Skeletal muscle cell (primary cell): ENCODE measurements around the gene ANKMY1.

Source experiments
- DNase-seq: peaks from one replicate; pipeline ENCODE4 v3.0.0-alpha.2; 2010; ENCODE audit warnings: low read depth
- H3K4me3 ChIP-seq: 2 replicates; pipeline ENCODE4 v1.5.1; 2011; ENCODE audit warnings: low read depth, mild to moderate bottlenecking, control low read depth, low read length, moderate library complexity

The ANKMY1 gene

GRCh38 chr2:240511351-240512108 is 46.3 kb downstream of the ANKMY1 start:
- no peak overlapping the region for H3K4me3 ChIP-seq
- no peak for DNase-seq

GRCh38 chr2:240510513-240511210 is 47.1 kb downstream of the ANKMY1 start:
- H3K4me3 ChIP-seq = no peak overlapping the region
- no peak for DNase-seq

GRCh38 chr2:240509667-240510512 is 47.9 kb downstream of the ANKMY1 start:
- DNase-seq = no peak
- no peak overlapping the region for H3K4me3 ChIP-seq

GRCh38 chr2:240508832-240509545 is 48.8 kb downstream of the ANKMY1 start:
- no peak overlapping the region for H3K4me3 ChIP-seq
- DNase-seq = no peak

- H3K4me3 ChIP-seq = no peak overlapping the region
- no peak for DNase-seq
These were observed 50.0 kb downstream of the ANKMY1 start for GRCh38 chr2:240507778-240508251.

GRCh38 chr2:240507060-240507777 is 50.6 kb downstream of the ANKMY1 start:
- DNase-seq = no peak

GRCh38 chr2:240506406-240507059 is 51.3 kb downstream of the ANKMY1 start:
- DNase-seq = no peak
- H3K4me3 ChIP-seq = no peak overlapping the region

More at GRCh38 chr2:240507060-240507777, 50.6 kb downstream of the ANKMY1 start:
- no peak overlapping the region for H3K4me3 ChIP-seq

GRCh38 chr2:240505910-240506309 is 51.9 kb downstream of the ANKMY1 start:
- no peak overlapping the region for H3K4me3 ChIP-seq
- no peak for DNase-seq

GRCh38 chr2:240503848-240504247 is 53.9 kb downstream of the ANKMY1 start:
- H3K4me3 ChIP-seq = no peak overlapping the region
- no peak for DNase-seq

GRCh38 chr2:240503375-240503774 is 54.4 kb downstream of the ANKMY1 start:
- H3K4me3 ChIP-seq = no peak overlapping the region
- DNase-seq = no peak

- DNase-seq = no peak
These were observed 55.2 kb downstream of the ANKMY1 start for GRCh38 chr2:240502430-240503121.

GRCh38 chr2:240502059-240502429 is 55.7 kb downstream of the ANKMY1 start:
- no peak for DNase-seq
- H3K4me3 ChIP-seq = no peak overlapping the region

More at GRCh38 chr2:240502430-240503121, 55.2 kb downstream of the ANKMY1 start:
- no peak overlapping the region for H3K4me3 ChIP-seq

GRCh38 chr2:240501531-240501991 is 56.2 kb downstream of the ANKMY1 start:
- DNase-seq = no peak
- H3K4me3 ChIP-seq = no peak overlapping the region

- no peak overlapping the region for H3K4me3 ChIP-seq
- DNase-seq = no peak
These were observed 57.0 kb downstream of the ANKMY1 start for GRCh38 chr2:240500561-240501423.

GRCh38 chr2:240499309-240500301 is 58.2 kb downstream of the ANKMY1 start:
- no peak for DNase-seq
- H3K4me3 ChIP-seq = no peak overlapping the region

GRCh38 chr2:240498958-240499260 is 58.9 kb downstream of the ANKMY1 start:
- no peak for DNase-seq
- no peak overlapping the region for H3K4me3 ChIP-seq
